GM19240 (cell line): ENCODE measurements around the gene TBRG4.

ENCODE experiments used
- DNase-seq: peaks from one replicate; pipeline ENCODE4 v3.0.0; 2011; ENCODE audit warnings: low spot score; ENCODE audit not compliant: insufficient read length

TBRG4 gene

GRCh38 chr7:45143616-45144015, 32.1 kb upstream of the TBRG4 start:
- DNase-seq, result no peak

DNA sequence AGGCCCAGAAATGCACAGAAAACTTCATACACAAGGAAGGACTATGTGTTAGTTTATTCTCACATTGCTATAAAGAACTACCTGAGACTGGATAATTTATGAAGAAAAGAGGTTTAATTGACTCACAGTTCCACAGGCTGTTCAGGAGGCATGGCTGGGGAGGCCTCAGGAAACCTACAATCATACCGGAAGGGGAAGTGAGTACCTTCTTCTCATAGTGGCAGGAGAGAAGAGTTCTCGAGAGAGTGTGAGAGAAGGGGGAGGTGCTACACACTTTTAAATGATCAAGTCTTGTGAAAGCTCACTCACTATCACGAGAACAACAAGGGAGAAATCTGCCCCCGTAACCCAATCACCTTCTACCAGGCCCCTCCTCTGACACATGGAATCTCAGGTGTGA, 29.3 kb upstream of the TBRG4 start:
- no peak for DNase-seq

- DNase-seq, result no peak
These were observed 27.2 kb upstream of the TBRG4 start for GRCh38 chr7:45138433-45139267.

- DNase-seq, result peak; percentile 83
These were observed 24.9 kb upstream of the TBRG4 start for GRCh38 chr7:45136106-45137060.

GRCh38 chr7:45133877-45134276, 22.4 kb upstream of the TBRG4 start:
- DNase-seq, result no peak

DNA sequence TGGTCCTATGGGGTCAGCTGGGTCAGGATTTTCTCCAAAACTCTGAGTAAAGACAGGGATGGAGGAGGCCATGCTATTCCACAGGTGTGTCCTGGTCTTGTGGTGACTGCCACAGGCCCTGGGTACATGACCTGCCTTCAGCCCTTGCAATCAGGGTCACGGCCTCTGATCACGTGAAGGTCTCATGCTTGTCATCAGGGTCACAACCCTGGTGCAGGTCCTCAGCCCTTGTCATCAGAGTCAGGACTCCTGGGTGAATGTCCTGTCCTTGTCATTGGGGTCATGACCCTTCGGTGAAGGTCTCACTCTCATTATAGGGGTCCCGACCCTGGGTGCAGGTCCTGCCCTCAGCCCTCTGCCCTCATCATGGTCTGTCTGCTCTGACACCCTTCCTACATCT, 21.9 kb upstream of the TBRG4 start:
- no peak for DNase-seq

DNA sequence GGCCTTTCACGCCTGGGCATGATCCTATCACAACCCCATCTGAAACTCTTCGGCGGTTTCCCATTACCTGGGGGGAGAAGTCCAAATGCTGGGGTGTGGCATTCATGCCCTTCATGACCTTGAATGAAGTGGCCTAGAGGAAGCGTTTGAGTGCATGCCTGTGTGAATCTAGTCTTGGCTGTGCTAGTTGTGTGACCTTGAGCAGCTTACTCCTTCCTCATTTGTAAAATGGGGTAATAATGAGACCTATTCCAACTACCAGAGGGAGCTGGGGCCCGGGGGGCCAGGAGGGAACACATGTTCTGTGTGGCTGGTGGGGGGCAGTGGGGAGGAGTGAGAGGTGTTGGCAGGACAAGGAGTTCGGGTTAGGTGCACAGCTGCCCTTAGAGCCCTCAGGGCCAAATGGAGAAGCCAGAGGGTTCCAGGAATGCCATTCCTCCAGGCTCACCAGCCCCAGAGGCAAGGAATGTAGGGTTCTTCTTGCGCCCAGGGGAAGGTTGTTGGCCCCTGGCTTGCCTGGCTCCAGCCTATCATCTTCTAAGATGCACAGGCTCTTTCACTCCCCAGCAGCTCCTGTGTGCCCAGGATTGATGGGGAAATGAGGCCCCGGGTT, 21.3 kb upstream of the TBRG4 start:
- no peak for DNase-seq

DNA sequence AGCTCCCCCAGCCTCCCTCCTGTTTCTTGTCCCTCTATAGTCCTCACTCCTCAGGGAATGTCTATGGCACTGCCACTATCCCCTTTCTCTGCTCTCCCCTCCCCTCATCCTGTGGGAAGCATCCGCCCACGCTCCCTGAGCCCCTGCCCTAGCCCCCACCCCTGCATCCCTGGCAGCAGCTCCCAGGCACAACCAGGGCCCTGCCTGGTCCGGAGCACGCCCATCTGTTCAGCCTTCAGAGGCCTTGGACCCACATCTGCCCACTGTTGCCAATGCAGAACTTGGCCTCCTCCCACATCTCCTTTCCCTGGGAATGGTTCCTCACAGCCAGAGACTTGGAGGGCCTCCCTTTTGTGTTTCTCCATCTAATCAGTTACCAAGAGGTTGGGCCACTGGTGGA, 20.4 kb upstream of the TBRG4 start:
- DNase-seq, result no peak

DNA sequence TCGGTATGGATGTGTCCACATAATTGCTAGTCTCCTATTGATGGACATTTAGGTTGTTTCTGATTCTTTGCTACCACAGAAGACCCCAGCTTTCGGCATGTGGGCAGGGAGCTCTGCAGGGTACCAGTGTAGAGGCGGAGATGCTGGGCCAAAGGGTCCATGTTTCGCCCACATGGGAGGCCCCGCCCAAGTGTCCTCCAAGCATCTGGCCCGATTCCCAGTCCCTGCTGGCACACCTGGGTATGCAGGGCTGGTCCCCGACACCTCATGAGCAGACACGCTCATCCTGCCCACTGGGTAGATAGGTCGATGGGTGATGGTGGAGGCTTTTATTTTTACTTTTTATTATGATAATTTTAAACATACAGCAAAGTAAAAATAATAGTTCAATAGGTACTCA, 19.4 kb upstream of the TBRG4 start:
- DNase-seq, result no peak

- DNase-seq, result no peak
These were observed 18.4 kb upstream of the TBRG4 start for GRCh38 chr7:45129906-45130305.

DNA sequence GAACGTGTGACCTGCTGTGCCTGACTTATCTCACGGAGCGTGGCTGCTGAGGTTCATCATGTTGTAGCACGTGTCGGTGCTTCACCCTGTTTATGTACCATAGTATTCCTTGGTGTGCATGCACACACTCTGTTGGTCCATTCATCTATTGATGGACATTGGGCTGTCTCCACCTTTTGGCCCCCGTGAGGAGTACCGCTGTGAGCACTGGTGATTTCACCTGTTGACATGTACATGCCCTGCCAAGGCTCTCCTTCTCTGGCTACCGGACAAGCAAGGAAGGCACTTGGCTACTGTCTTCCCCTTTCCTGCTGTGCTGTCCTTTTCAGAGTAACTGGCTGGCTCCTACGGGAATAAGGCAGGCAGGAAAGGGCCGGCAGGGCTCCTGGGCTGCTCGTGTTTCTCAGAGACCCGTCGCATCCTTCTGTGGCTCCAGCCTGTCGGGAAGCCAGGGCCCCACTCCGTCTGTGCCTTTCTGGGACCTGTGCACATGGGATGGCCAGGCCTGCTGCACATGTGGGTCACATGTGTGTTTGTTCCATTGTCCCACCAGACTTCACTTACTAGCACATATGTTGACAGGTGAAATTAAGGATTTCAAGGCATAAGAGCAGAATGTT, 17.8 kb upstream of the TBRG4 start:
- DNase-seq, result no peak

DNA sequence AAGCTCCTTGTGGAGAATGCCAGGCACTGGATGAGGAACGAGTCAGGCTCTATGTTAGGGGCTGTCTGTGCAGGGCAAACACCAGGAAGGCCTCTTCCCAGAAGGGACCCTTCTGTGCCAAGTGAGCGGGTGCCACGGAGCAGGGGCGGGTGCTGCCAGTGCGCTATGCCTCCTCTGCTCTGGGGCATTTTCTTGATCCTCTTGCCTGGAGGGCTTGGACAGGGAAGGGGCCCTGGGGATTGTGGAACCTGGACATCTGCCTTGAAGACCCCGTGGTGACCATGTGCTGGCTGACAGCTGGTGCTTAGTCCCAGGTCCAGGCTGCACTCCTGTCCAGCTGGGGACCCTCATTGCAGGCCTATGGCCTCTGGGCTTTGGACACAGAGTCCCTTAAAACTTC, 15.4 kb upstream of the TBRG4 start:
- no peak for DNase-seq

DNA sequence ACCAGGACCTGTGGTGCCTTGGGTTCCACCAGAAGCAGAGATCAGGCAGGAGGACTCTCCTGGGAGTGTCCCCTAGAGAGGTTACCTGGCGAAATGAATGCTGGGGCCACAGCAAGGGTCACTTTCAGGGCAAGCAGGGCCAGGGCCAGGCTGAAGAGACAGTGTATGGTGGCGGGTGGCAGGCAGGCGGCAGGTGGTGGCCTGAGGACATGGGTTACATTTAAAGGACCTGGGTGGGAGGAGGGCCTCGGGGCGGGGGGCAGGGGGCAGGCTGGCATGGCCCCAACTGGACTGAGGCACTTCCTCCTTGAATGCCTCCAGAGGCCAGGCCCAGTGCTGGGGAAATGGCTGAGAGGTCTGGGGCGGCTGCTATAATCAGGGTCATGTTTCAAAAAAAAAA, 14.7 kb upstream of the TBRG4 start:
- DNase-seq, result no peak

- DNase-seq, result no peak
These were observed 13.9 kb upstream of the TBRG4 start for GRCh38 chr7:45125193-45125904.

GRCh38 chr7:45123913-45124710, 12.6 kb upstream of the TBRG4 start:
- DNase-seq, result no peak

GRCh38 chr7:45122975-45123860, 11.7 kb upstream of the TBRG4 start:
- no peak for DNase-seq

DNA sequence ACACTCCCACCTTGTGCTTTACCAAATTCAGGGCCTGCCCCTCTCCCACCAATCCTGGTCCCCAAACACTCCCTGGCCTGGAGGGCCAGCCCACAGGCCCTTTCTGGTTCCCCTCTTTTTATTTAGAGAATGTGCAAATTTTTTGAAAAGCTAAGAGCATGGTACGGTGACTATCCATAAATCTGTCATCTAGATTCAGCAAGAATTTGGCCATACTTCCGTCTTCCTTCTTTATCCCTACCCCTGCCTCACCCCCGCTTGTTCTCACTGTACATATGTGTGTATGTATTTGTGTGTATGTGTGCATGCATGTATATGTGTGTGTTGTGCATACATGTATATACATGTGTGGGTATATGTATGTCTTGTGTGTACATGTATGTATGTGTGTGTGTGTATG, 8.1 kb upstream of the TBRG4 start:
- DNase-seq, result no peak

DNA sequence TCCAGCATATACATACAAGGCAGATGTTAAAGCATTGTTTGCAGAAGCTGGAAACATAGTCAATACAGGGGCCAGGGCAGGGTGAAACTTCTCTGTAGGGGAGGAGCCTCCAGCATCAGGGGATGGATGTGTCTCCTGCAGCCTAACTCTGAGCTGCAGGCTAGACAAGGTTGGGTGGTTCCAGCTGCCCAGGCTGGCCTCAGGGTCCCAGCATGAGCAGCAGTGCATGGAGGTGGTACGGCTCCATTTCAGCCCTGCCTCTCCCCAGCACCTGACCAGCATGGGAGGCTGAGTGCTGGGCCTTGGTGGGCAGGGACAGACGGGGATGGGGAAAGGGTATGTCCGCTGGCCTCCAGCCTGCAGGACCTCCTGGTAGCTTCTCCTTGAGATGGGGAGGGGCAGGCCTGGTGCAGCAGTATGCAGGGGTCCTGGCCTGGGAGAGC, 7.4 kb upstream of the TBRG4 start:
- DNase-seq, result no peak

DNA sequence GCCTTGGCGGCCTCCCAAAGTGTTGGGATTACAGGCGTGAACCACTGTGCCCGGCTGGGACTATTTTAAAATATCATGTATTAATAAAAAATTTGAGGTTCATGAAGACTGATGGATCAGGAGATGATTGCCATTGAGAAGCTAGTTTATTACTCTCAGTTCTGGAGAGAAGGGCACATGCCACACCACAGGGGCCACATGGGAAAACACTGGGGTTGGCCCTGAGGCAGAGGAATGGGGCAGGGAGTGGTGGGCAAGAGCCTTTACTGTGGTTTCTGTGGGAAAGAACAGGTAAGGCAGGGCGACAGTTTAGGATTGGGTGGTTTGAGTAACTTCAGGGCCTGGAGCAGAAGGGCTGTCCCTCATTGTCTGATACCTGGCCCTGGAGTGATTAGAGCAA, 6.8 kb upstream of the TBRG4 start:
- DNase-seq, result no peak
